Measurements from ENCODE around the gene TRHDE.

GRCh38 chr12:72694193-72694592 is 422.0 kb downstream of the TRHDE start:
- TF ChIP-seq CTCF (conservative IDR thresholded peaks at IDR 0.05; ENCODE audit: low read depth, low read length) (no peak), EZH2 (IDR thresholded peaks at IDR 0.05; ENCODE audit: borderline replicate concordance, low read depth, low read length, poor library complexity, severe bottlenecking) (no peak)
